T-helper 1 cell treated with Interleukin-12 subunit alpha and Interleukin-12 subunit beta and Interleukin-4 antibody, amounts not matched to agents 30 μg/mL and 1 μg/mL, for 36 hours (primary cell): Measurements from ENCODE around the gene HDAC5.
A peak's percentile ranks its signal among the peaks of the same experiment; 100 is the strongest.

Experiments
- H3K27ac Mint-ChIP-seq: one replicate; pipeline ENCODE4 v1.8.0; 2021; ENCODE audit warnings: mild to moderate bottlenecking, mixed read lengths
- H3K27me3 Mint-ChIP-seq: one replicate; pipeline ENCODE4 v1.8.0; 2021; ENCODE audit warnings: low read depth, mixed read lengths
- H3K36me3 Mint-ChIP-seq: one replicate; pipeline ENCODE4 v1.8.0; 2021; ENCODE audit warnings: low read depth, mixed read lengths
- H3K4me1 Mint-ChIP-seq: one replicate; pipeline ENCODE4 v1.8.0; 2021; ENCODE audit warnings: low read depth, mixed read lengths
- H3K4me3 Mint-ChIP-seq: one replicate; pipeline ENCODE4 v1.8.0; 2021; ENCODE audit warnings: mild to moderate bottlenecking, moderate library complexity, mixed read lengths
- H3K9me3 Mint-ChIP-seq: one replicate; pipeline ENCODE4 v1.8.0; 2021; ENCODE audit warnings: mixed read lengths

The HDAC5 gene

GRCh38 chr17:44077595-44077909 lies 45.9 kb downstream of the HDAC5 start:
- Mint-ChIP-seq H3K27me3 (no peaks in the 10 kb centered on the region), H3K4me1 (peaks cover 3% of the 10 kb centered on the region), H3K9me3 (no peaks in the 10 kb centered on the region), H3K36me3 (peaks cover 17% of the 10 kb centered on the region), H3K27ac (no peak overlapping the region), H3K4me3 (no peak overlapping the region)

GRCh38 chr17:44076716-44077594 lies 46.5 kb downstream of the HDAC5 start:
- Mint-ChIP-seq H3K27me3 (no peaks in the 10 kb centered on the region), H3K36me3 (peaks cover 15% of the 10 kb centered on the region), H3K4me1 (peaks cover 4% of the 10 kb centered on the region), H3K27ac (no peak overlapping the region), H3K9me3 (no peaks in the 10 kb centered on the region), H3K4me3 (no peak overlapping the region)

GRCh38 chr17:44075598-44076293 lies 47.7 kb downstream of the HDAC5 start:
- H3K27me3 Mint-ChIP-seq: no peaks in the 10 kb centered on the region
- peaks cover 15% of the 10 kb centered on the region for H3K36me3 Mint-ChIP-seq
- H3K4me1 Mint-ChIP-seq: peaks cover 15% of the 10 kb centered on the region
- H3K4me3 Mint-ChIP-seq: no peak overlapping the region
- H3K9me3 Mint-ChIP-seq: no peaks in the 10 kb centered on the region
- H3K27ac Mint-ChIP-seq: no peak overlapping the region

GRCh38 chr17:44074911-44075285 lies 48.5 kb downstream of the HDAC5 start:
- Mint-ChIP-seq H3K9me3 (no peaks in the 10 kb centered on the region), H3K4me1 (peaks cover 22% of the 10 kb centered on the region), H3K27me3 (no peaks in the 10 kb centered on the region), H3K4me3 (no peak overlapping the region), H3K36me3 (peaks cover 14% of the 10 kb centered on the region), H3K27ac (no peak overlapping the region)

- Mint-ChIP-seq H3K4me1 (peaks cover 23% of the 10 kb centered on the region), H3K4me3 (no peak overlapping the region), H3K9me3 (no peaks in the 10 kb centered on the region), H3K27ac (no peak overlapping the region), H3K36me3 (peaks cover 12% of the 10 kb centered on the region), H3K27me3 (no peaks in the 10 kb centered on the region)
Measured at GRCh38 chr17:44074231-44074910, 49.1 kb downstream of the HDAC5 start.

GRCh38 chr17:44071772-44072171 lies 51.7 kb downstream of the HDAC5 start:
- Mint-ChIP-seq H3K4me3 (peak overlapping the region; percentile 94), H3K4me1 (peaks cover 26% of the 10 kb centered on the region), H3K36me3 (peaks cover 8% of the 10 kb centered on the region), H3K27me3 (no peaks in the 10 kb centered on the region), H3K27ac (peak overlapping the region; percentile 73), H3K9me3 (no peaks in the 10 kb centered on the region)

- peaks cover 3% of the 10 kb centered on the region for H3K36me3 Mint-ChIP-seq
- no peaks in the 10 kb centered on the region for H3K27me3 Mint-ChIP-seq
- H3K27ac Mint-ChIP-seq: peak overlapping the region; percentile 94
- no peaks in the 10 kb centered on the region for H3K9me3 Mint-ChIP-seq
- peaks cover 30% of the 10 kb centered on the region for H3K4me1 Mint-ChIP-seq
- H3K4me3 Mint-ChIP-seq: peak overlapping the region; percentile 94
Measured at GRCh38 chr17:44071198-44071520, 52.3 kb downstream of the HDAC5 start.

GRCh38 chr17:44070455-44071197 lies 52.8 kb downstream of the HDAC5 start, which contains the start of gene G6PC3:
G6PC3 (plus strand) TSS chr17:44070735; CDS start chr17:44070966, 231 bp downstream.
- Mint-ChIP-seq H3K9me3 (no peaks in the 10 kb centered on the region), H3K4me1 (peaks cover 32% of the 10 kb centered on the region), H3K4me3 (peak within 1 kb of the TSS; percentile 94), H3K27me3 (no peaks in the 10 kb centered on the region), H3K27ac (peak within 1 kb of the TSS; percentile 94), H3K36me3 (peaks cover 1% of the 10 kb centered on the region)

- Mint-ChIP-seq H3K27me3 (no peaks in the 10 kb centered on the region), H3K36me3 (peaks cover 1% of the 10 kb centered on the region), H3K4me1 (peaks cover 33% of the 10 kb centered on the region), H3K4me3 (peak overlapping the region; percentile 94), H3K27ac (peak overlapping the region; percentile 94), H3K9me3 (no peaks in the 10 kb centered on the region)
Measured at GRCh38 chr17:44069974-44070454, 53.4 kb downstream of the HDAC5 start.

GRCh38 chr17:44067545-44067940 lies 55.9 kb downstream of the HDAC5 start:
- Mint-ChIP-seq H3K36me3 (peaks cover 15% of the 10 kb centered on the region), H3K27me3 (no peaks in the 10 kb centered on the region), H3K27ac (no peak overlapping the region), H3K4me1 (peaks cover 44% of the 10 kb centered on the region), H3K4me3 (no peak overlapping the region), H3K9me3 (no peaks in the 10 kb centered on the region)

- Mint-ChIP-seq H3K36me3 (peaks cover 19% of the 10 kb centered on the region), H3K9me3 (no peaks in the 10 kb centered on the region), H3K4me1 (peaks cover 41% of the 10 kb centered on the region), H3K4me3 (peak within 1 kb of the TSS; percentile 93), H3K27ac (peak within 1 kb of the TSS; percentile 93), H3K27me3 (no peaks in the 10 kb centered on the region)
Measured at GRCh38 chr17:44066204-44066930, 57.1 kb downstream of the HDAC5 start, which contains the start of gene LSM12. LSM12 (minus strand) TSS chr17:44066671; CDS start chr17:44066587, 84 bp downstream.

- Mint-ChIP-seq H3K9me3 (no peaks in the 10 kb centered on the region), H3K4me3 (peak overlapping the region; percentile 93), H3K27ac (peak overlapping the region; percentile 93), H3K36me3 (peaks cover 20% of the 10 kb centered on the region), H3K27me3 (no peaks in the 10 kb centered on the region), H3K4me1 (peaks cover 38% of the 10 kb centered on the region)
Measured at GRCh38 chr17:44065668-44066203, 57.7 kb downstream of the HDAC5 start.
